GM12892 (cell line): ENCODE data around the gene RNF187.

Experiments used
- POLR2A ChIP-seq: IDR thresholded peaks from 2 replicates; pipeline ENCODE4 v1.6.1; 2011; ENCODE audit warnings: low read depth, low read length, control low read depth
- POLR2AphosphoS5 ChIP-seq: IDR thresholded peaks from 2 replicates; pipeline ENCODE4 v1.6.1; 2011; ENCODE audit warnings: low read depth, low read length, control low read depth

GRCh38 chr1:228486596-228487335 is 416 bp upstream of the RNF187 start:
- TF ChIP-seq POLR2AphosphoS5, result peak; percentile 73; the same call in 1 of the 2 replicates
- peak; percentile 63; the same call in 1 of the 2 replicates for TF ChIP-seq POLR2A
